GM12872 (cell line): Measurements from ENCODE around the gene CA12.

Source experiments
- TF ChIP-seq, protein P1 (sequence below): IDR thresholded peaks from 3 replicates; pipeline ENCODE4 v1.5.1; 2011; ENCODE audit warnings: low read depth, mild to moderate bottlenecking, low read length, moderate library complexity; ENCODE audit not compliant: insufficient read depth

Gene CA12

DNA sequence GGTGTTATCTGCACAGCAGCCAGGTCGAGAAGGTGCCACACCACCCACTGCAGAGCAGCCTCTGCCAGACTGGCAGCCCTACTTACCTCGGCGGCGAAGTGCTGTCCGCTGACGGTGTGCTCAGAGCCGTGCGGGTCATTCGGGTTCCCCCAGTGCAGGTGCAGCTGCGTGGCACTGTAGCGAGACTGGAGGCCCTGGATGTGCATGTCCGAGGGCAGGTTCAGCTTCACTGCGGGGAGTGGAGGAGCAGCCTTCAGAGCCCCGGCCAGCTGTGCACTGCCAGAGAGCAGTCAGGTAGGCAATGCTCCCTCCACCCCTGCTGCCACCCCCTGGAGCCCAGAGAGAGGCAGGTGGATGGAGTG lies 36.3 kb downstream of the CA12 start:
- TF ChIP-seq, protein P1, sequence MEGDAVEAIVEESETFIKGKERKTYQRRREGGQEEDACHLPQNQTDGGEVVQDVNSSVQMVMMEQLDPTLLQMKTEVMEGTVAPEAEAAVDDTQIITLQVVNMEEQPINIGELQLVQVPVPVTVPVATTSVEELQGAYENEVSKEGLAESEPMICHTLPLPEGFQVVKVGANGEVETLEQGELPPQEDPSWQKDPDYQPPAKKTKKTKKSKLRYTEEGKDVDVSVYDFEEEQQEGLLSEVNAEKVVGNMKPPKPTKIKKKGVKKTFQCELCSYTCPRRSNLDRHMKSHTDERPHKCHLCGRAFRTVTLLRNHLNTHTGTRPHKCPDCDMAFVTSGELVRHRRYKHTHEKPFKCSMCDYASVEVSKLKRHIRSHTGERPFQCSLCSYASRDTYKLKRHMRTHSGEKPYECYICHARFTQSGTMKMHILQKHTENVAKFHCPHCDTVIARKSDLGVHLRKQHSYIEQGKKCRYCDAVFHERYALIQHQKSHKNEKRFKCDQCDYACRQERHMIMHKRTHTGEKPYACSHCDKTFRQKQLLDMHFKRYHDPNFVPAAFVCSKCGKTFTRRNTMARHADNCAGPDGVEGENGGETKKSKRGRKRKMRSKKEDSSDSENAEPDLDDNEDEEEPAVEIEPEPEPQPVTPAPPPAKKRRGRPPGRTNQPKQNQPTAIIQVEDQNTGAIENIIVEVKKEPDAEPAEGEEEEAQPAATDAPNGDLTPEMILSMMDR: no peak

DNA sequence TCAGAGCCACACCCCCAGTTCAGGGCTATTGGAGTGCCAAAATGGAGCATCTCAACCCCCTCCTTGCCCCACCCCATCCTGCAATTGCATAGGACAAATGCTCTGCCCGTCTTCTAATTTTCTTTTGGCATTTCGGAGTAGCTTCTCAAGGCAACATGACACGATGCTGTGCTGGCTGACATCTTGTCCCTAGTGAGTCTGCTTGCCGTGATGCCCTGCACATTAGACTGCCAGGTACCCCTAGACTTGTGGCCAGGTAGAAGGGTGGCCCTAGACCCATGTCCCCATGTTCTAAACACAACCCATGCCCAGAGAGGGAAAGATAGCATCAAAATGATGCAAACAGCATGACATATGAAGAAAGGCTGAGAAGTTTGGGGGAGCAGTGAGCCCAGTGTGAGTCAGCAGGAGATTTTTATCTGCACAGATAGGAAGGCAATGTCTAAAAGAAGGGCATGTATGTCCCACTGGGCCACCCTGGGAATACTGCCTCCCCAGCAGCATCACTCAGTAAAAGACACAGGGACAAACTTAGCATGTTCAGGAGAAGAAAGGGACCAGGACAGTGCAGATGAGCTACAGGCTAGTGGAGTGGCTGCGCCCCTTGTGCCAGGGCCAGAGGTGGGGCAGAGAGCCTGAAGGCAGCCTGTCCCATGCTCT lies 36.8 kb downstream of the CA12 start:
- TF ChIP-seq, protein P1: no peak

DNA sequence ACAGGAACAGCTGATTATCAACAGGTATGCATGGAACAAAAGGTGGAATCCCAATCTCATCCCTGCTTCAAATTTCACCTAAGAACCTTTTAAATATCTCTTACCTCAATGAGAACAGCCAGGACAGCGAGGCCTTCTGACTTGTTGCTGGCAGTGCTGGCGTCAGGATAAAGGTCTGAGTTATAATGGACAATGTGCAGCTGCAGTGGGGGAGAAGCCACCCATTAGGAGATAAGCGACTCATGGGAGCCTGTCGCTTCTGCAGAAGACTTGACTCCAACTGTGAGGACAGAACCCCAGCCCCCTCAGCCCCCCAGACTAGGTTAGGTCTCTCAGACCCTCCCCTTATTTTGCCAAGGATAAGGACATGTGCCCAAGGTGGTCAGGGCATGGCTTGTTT lies 39.7 kb downstream of the CA12 start:
- TF ChIP-seq, protein P1: no peak

DNA sequence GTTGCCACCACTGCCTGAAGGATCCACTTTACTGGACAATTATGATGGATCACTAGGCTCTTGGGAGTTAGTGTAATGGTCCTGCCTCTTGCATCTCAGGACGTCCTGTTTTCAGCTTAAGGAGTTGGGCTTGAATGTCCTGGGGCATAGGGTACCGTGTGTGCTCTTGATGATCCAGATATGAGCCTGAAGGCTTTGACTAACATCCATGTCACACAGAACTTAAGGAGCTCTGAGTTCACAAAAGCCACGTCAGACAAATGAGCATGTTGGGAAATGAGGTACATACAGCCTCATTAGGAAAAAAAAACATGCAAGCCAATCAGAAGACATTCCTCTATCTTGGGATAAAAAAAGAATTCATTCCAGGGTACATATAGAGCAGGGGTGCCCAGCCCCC lies 40.8 kb downstream of the CA12 start:
- TF ChIP-seq, protein P1: no peak

DNA sequence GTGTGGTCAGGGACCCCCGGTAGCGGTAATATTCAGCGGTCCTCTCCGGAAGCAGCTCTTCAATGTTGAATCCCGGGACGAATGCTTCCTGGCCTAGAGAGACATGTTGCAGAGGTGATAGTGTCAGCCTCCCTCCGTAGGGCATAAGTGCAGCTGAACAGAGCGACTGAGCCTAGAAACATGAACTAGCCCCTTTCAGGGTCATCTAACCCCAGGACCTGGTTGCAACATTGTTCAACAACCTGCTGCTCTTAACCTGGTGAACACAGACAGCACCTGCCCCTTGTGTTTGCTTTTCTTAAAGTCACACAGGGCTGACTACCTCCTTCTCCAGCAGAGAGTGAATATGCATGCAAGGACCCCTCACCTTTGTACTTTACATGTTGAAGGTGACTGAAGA lies 41.3 kb downstream of the CA12 start:
- TF ChIP-seq, protein P1: no peak

DNA sequence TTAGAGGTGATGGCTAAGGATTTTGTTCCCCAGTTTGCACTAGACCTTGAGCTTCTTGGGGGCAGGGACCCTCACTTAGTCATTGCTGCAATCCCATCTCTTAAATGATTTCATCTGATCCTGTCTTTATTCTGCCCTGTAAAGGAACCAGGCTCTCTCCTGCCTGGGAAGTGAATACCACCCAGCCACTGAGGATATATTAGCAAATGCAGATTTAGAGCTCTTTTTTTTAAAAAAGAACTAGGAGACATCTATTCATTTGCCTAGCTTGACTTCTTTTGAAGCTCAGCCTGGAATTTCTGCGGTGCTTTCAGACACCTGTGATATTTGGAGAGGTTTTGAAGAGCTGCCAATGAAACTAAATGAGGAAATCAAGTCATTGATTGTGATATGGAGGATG lies 41.8 kb downstream of the CA12 start:
- TF ChIP-seq, protein P1: no peak

DNA sequence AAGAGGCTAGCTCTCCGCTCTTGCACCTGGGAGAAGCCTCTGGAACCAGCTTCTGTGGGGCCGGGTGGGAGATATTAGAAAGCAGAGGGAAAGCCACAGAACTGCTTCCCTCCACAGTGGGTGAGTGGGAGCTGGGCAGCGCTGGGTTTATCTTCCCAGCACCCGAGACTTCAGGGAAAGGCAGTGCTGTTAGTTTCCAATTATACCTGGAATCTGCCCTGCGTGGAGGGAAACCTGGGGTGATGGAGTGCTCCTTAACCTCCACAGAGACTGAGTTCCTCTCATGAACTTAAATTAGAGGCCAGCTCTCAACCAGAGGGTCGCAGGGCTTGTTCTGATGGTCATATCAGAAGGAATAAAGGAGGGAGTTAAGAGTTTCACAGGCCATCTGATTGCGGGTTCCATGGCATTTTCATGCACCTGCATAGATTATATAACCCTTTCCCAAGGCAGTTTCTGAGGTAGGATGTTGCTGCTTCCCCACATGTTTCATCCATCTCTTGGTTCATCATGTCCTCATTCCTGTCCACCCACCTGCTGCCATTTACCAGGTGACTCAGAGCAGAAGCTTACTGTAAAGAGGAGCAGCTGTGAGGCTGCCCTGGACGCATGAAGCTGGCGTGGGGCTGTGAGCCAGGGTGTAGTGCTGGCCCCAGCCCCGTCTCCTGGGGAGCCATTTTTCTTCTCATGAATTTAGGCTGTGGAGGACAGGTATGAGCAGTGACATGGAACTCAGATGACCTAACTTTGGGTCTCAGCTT lies 42.5 kb downstream of the CA12 start:
- TF ChIP-seq, protein P1: no peak
